Body of pancreas (tissue), 4 donors: ENCODE data around the gene MCAM. TPM values are rescaled to one million over a fixed set of nuclear protein-coding genes. Genes with fewer than 3 reads are reported as not detected.

Experiments used
- ATAC-seq: fragments of 150-250 bp; one replicate; pipeline ENCODE4 v1.9.1; 2016
- DNase-seq, 4 donors: peaks; one replicate each; pipeline ENCODE4 v3.0.0-alpha.2; 2019
- H3K27ac ChIP-seq, 4 donors: fragments of 200-600 bp; sonication (generic); 1 replicate in 3 of 4; 2 replicates in 1 of 4; pipeline versions ENCODE4 v1.5.1 to v1.6.1; 2016 to 2019; ENCODE audit warnings: mild to moderate bottlenecking in 1 of 4, mixed read lengths in 1 of 4, moderate library complexity in 1 of 4
- H3K27me3 ChIP-seq, 2 donors: fragments of 200-600 bp; sonication (generic); one replicate each; pipeline ENCODE4 v1.6.0; 2016; ENCODE audit warnings: mild to moderate bottlenecking in 1 of 2
- H3K36me3 ChIP-seq, 2 donors: fragments of 200-600 bp; sonication (generic); replicated peaks in 1 of 2; 2 replicates each; pipeline ENCODE4 v1.5.1; 2016; ENCODE audit warnings: low read depth in 2 of 2; ENCODE audit not compliant: insufficient read depth in 1 of 2
- H3K4me1 ChIP-seq: fragments of 200-600 bp; sonication (generic); one replicate; pipeline ENCODE4 v1.6.0; 2016
- H3K4me3 ChIP-seq, 2 donors: fragments of 200-600 bp; sonication (generic); 1 replicate in 1 of 2; 2 replicates in 1 of 2; pipeline ENCODE4 v1.5.1; 2016 to 2019
- H3K9me3 ChIP-seq, 3 donors: fragments of 200-600 bp; sonication (generic); 1 replicate in 2 of 3; 2 replicates in 1 of 3; pipeline ENCODE4 v1.5.1; 2016
- CTCF ChIP-seq, 7 experiments: fragments of 450-650 bp in 4 of 7; fragments of 200-600 bp in 3 of 7; sonication (generic) in 3 of 7; IDR thresholded peaks; one replicate each; pipeline ENCODE4 v1.5.1; 2016 to 2019; ENCODE audit warnings: antibody characterized with exemption in 7 of 7
- POLR2A ChIP-seq, 3 donors: fragments of 450-650 bp; IDR thresholded peaks; one replicate each; pipeline ENCODE4 v1.6.1; 2016; ENCODE audit warnings: antibody characterized with exemption in 3 of 3, mild to moderate bottlenecking in 2 of 3
- WGBS, 2 donors: methylation state at CpG; one replicate each; pipeline ENCODE4 v1.1.5; 2017; 5-methylcytosine and 5-hydroxymethylcytosine counted together
- intact Hi-C: fragments of 100-400 bp; cut with DNase I; formaldehyde crosslinking; loops from one replicate; pipeline ENCODE4 v1.15.1; 2023
- microRNA-seq, 2 donors: library from miRNA; unstranded; fragments of <30 nt; microRNA quantifications; one replicate each; pipeline ENCODE4, GENCODE V29; 2016; ENCODE audit warnings: borderline number of aligned reads in 2 of 2, borderline replicate concordance in 2 of 2
- small RNA-seq: library from RNA; depleted of rRNA; stranded (forward); fragments of <200 nt; gene quantifications from one replicate; pipeline ENCODE3, GENCODE V24; 2016
- total RNA-seq, 2 donors: library from RNA; depleted of rRNA; stranded (reverse); fragments of >200 nt; gene quantifications; one replicate each; pipeline ENCODE4 v1.1.0, GENCODE V29; 2016

Gene MCAM
- total RNA-seq, 2 donors from 2014 or later = 75.0 to 205 TPM

DNA sequence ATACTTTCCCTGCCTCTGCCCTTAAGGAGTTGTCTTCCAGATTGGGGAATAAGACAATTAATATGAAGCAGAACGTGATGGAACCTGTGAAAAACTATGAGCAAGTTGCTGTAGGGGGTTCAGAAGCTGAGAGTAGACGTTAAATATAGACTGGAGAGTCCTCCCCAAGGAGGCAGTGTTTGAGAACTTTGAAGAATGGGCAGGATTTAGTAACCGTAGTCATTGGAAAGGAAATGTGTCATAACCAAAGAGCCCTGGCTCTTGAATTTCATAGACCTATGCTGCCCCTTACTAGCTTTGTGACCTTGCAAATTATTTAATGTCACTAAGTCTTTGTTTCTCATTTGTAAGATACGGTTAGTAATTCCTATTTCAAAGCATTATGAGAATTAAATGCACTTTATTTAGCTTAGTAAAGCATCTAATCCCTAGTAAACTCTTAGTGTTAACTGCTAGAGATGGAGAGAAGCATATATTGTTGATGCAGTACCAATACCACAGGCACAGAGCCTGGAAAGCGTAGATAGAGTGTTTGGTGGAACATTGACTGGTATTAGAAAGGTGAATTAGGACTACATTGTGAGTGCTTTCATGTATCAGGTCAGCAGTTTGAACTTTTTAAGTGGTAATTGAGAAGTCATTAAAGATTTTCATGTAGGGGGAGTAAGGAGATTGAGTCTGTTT is 54.1 kb downstream of the MCAM start:
- Histone ChIP-seq H3K36me3 (no peaks in the 10 kb centered on the region), H3K27ac (no peak overlapping the region), H3K27me3 (no peaks in the 10 kb centered on the region), H3K4me1 (peaks cover 17% of the 10 kb centered on the region), H3K4me3 (no peak overlapping the region), H3K9me3 (no peaks in the 10 kb centered on the region)
- ATAC-seq (no peak), DNase-seq (no peak)
- intact Hi-C loops = no loop called here
- TF ChIP-seq POLR2A (IDR thresholded peaks at IDR 0.05) = no peak
- TF ChIP-seq CTCF (IDR thresholded peaks at IDR 0.05) = no peak
- WGBS, 2 donors = 59 to 73% methylated on average over 5 of the region's 5 CpGs

DNA sequence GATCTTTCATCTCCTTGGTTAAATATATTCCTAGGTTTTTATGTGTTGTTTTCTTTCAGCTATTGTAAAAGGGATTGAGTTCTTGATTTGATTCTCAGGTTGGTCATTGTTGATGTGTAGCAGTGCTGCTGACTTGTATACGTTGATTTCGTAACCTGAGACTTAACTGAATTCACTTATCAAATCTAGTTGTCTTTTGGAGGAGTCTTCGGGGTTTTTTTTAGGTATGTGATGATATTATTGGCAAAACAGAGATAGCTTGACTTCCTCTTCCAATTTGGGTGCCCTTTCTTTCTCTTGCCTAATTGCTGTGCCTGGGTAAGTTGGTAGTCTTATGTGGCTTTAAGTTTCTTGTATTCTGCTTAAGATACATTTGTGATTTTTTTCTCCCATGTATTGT is 57.9 kb downstream of the MCAM start:
- WGBS, 2 donors = 66 to 70% methylated on average over 3 of the region's 3 CpGs
- no peak overlapping the region for H3K27ac ChIP-seq
- TF ChIP-seq CTCF (IDR thresholded peaks at IDR 0.05) (no peak), POLR2A (IDR thresholded peaks at IDR 0.05) (no peak)
- H3K9me3 ChIP-seq = no peaks in the 10 kb centered on the region
- peaks cover 15% of the 10 kb centered on the region for H3K4me1 ChIP-seq
- DNase-seq (no peak), ATAC-seq (no peak)
- no peaks in the 10 kb centered on the region for H3K27me3 ChIP-seq
- intact Hi-C loops = no loop called here
- H3K36me3 ChIP-seq = no peaks in the 10 kb centered on the region
- H3K4me3 ChIP-seq = no peak overlapping the region

Small RNA genes within 50 kb of the gene (microRNA-seq; reads per million reads assigned to microRNA genes)
- gene MIR6756 = 0 to 0.47 reads per million in 2 donors

Small RNA genes within 50 kb of the gene (small RNA-seq; reads per million reads assigned to genes)
- gene RF01225 (not detected), gene RNU6-262P (not detected)

Other genes starting within 250 kb of the MCAM start
- gene VPS11, start 249.3 kb downstream of the MCAM start, total RNA-seq = 10 to 100 TPM; 17.6 to 50.1 TPM
- 10 to 100 TPM in 1 of 2 donors, 1 to 10 TPM in 1; 7.6 to 16.1 TPM for gene HMBS, start 232.2 kb downstream of the MCAM start, total RNA-seq
- 10 to 100 TPM; 26.7 to 62.6 TPM for gene DPAGT1, start 215.3 kb downstream of the MCAM start, total RNA-seq
- 10 to 100 TPM in 1 of 2 donors, 1 to 10 TPM in 1; 5.4 to 20.8 TPM for gene C2CD2L, start 209.8 kb downstream of the MCAM start, total RNA-seq
- 10 to 100 TPM; 11.9 to 28.3 TPM for gene HINFP, start 195.6 kb downstream of the MCAM start, total RNA-seq
- under 1 TPM in 1 of 2 donors, not detected in 1; 0.33 TPM for gene ABCG4, start 168.1 kb downstream of the MCAM start, total RNA-seq
- gene NLRX1, start 148.4 kb downstream of the MCAM start, total RNA-seq = 10 to 100 TPM in 1 of 2 donors, 1 to 10 TPM in 1; 9.3 to 30.7 TPM
- 1 to 10 TPM in 1 of 2 donors, not detected in 1; 3.6 TPM for gene NHERF4, start 131.7 kb downstream of the MCAM start, total RNA-seq
- 1 to 10 TPM; 3.0 to 6.5 TPM for gene CBL, start 110.8 kb downstream of the MCAM start, total RNA-seq
- gene RNF26, start 17.4 kb upstream of the MCAM start, total RNA-seq = 1 to 10 TPM; 5.7 to 9.2 TPM
- 10 to 100 TPM; 28.8 to 54.1 TPM for gene C1QTNF5, start 23.8 kb upstream of the MCAM start, total RNA-seq
- under 1 TPM in 1 of 2 donors, not detected in 1; 0.52 TPM for gene MFRP, start 29.6 kb upstream of the MCAM start, total RNA-seq
- 10 to 100 TPM in 1 of 2 donors, 1 to 10 TPM in 1; 3.9 to 19.4 TPM for gene USP2, start 64.6 kb upstream of the MCAM start, total RNA-seq
- gene THY1, start 106.0 kb upstream of the MCAM start, total RNA-seq = 1 to 10 TPM; 6.9 to 9.9 TPM